ENCODE results near the gene NUP205.

DNA sequence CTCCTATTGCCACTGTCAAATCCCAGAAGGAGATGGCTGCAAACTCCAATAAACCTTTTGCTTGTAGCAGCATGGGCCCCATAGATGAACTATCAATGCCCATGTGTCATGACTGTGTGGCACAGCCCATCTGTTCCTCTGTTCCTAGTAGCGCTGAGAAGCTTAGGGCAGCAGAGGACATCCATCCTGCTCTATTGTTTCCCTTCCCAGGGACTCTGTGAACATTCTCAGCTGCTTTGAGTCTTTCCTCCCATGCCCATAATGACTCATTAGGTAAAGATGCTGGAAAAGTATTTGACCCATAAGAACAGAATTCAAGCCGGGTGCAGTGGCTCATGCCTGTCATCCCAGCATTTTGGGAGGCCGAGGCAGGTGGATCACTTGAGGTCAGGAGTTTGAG, 132.8 kb downstream of the NUP205 start:
- TF ChIP-seq, protein P1, sequence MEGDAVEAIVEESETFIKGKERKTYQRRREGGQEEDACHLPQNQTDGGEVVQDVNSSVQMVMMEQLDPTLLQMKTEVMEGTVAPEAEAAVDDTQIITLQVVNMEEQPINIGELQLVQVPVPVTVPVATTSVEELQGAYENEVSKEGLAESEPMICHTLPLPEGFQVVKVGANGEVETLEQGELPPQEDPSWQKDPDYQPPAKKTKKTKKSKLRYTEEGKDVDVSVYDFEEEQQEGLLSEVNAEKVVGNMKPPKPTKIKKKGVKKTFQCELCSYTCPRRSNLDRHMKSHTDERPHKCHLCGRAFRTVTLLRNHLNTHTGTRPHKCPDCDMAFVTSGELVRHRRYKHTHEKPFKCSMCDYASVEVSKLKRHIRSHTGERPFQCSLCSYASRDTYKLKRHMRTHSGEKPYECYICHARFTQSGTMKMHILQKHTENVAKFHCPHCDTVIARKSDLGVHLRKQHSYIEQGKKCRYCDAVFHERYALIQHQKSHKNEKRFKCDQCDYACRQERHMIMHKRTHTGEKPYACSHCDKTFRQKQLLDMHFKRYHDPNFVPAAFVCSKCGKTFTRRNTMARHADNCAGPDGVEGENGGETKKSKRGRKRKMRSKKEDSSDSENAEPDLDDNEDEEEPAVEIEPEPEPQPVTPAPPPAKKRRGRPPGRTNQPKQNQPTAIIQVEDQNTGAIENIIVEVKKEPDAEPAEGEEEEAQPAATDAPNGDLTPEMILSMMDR (IDR thresholded peaks at IDR 0.05): no peak
- TF ChIP-seq POLR2A (IDR thresholded peaks at IDR 0.05) (no peak), EP300 (IDR thresholded peaks at IDR 0.05) (no peak)
